Measurements from ENCODE around the gene NEUROG2. TPM values are rescaled to one million over a fixed set of nuclear protein-coding genes. Genes with fewer than 3 reads are reported as not detected.

NEUROG2 gene
- total RNA-seq, 1 donor from 2014 or later = 0.40 TPM

- no peak for DNase-seq (ENCODE audit: low read depth)
Measured at GRCh38 chr4:112521123-112522023, 5.4 kb upstream of the NEUROG2 start.

- no peak for DNase-seq (ENCODE audit: low read depth)
Measured at GRCh38 chr4:112520598-112521122, 4.7 kb upstream of the NEUROG2 start.

- no peak for DNase-seq (ENCODE audit: low read depth)
Measured at GRCh38 chr4:112519689-112520597, 4.0 kb upstream of the NEUROG2 start.

GRCh38 chr4:112518675-112519074 lies 2.7 kb upstream of the NEUROG2 start:
- DNase-seq (ENCODE audit: low read depth) = no peak

GRCh38 chr4:112517911-112518310 lies 1.9 kb upstream of the NEUROG2 start:
- DNase-seq (ENCODE audit: low read depth) = no peak

- peak; percentile 7 for DNase-seq (ENCODE audit: low read depth)
Measured at GRCh38 chr4:112517067-112517634, 1.2 kb upstream of the NEUROG2 start.

DNA sequence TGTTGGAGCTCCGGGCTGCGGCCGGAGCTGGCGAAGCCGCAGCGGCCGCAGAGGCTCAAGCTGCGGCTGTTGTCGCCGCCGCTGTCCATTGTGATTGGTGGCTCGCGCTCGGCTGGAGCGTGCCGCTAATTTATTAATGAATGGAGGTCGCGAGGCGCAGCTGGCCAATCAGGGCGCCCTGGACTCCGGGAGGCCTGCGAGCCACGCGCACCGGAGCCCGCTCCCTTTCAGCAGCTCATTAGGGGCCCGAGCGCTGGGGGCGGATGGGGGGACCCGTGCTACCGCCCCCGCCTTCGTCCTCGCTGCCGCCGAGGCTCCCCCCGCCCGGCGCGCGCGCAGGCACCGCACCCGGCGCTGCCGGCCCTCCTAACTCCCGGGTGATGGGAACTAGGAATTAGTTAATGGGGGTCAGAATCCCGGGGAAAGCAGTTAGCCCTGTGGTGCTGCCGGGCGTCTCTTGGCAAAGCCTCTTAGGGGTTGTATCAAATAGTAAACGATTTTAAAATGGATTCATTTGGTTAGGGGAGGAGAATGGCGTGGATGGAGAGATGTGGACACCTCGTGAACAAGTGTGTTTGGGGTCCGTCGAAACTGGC lies 589 bp upstream of the NEUROG2 start:
- DNase-seq (ENCODE audit: low read depth) = peak; percentile 71

DNA sequence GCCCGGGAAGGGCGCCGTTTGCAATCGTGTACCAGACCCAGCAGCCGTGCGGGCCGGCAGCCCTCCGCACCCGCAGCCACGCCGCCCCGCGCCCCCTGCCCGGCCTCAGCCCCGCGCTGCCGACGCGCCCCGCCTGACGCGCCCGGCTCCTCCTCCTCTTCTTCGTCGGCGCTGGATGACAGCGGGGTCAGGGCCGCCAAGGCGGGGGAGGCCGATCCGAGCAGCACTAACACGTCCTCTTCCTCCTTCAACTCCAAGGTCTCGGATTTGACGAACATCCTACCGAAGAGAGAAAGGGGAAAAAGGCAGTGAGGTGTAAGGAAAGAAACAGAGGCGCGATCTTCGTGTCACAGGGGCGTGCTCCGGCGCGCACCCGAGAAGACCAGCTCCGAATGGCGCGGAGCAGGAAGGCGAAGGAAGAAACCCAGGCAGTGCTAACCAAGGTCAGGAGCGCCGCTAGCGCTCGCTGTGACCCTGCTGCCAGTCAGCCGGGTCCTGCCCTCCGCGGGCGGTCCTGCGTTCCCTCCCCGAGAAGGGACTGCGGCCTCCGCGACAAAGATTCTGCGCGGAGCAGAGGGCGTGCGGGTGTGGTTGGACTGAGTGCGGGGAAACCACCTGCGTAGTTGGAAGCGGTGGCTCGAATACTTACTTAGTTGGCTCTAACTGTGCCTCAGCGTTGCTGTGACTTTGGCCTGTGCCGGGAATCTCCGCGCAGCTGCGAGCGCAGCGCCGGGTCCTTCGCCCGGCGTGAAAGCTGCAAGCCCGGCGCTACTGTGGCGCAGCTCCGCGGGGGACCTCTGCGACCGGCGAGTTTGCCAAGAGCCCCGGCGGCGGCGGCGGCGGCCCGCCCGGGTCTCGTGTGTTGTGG lies 548 bp downstream of the NEUROG2 start:
- peak; percentile 66 for DNase-seq (ENCODE audit: low read depth)

DNA sequence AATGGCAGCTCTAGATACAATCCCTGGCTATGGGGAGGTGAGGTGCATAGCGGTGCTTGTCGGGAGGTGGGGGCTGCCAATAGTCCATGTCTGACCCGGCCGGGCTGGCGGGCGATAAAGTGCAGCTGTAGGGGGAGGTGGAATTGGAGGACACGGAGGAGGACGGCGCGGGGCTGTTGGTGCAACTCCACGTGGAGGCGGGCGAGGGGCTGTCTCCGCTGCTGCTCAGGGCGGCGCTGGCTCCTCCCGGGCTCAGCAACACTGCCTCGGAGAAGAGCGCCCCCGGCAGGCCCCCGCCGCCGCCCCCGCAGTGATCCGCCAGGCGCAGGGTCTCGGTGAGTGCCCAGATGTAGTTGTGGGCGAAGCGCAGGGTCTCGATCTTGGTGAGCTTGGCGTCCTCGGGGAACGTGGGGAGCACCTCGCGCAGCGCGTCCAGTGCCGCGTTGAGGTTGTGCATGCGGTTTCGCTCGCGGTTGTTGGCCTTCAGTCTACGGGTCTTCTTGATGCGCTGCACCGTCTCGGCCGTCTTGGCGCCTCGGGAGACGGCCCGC lies 1.3 kb downstream of the NEUROG2 start:
- peak; percentile 23 for DNase-seq (ENCODE audit: low read depth)

DNA sequence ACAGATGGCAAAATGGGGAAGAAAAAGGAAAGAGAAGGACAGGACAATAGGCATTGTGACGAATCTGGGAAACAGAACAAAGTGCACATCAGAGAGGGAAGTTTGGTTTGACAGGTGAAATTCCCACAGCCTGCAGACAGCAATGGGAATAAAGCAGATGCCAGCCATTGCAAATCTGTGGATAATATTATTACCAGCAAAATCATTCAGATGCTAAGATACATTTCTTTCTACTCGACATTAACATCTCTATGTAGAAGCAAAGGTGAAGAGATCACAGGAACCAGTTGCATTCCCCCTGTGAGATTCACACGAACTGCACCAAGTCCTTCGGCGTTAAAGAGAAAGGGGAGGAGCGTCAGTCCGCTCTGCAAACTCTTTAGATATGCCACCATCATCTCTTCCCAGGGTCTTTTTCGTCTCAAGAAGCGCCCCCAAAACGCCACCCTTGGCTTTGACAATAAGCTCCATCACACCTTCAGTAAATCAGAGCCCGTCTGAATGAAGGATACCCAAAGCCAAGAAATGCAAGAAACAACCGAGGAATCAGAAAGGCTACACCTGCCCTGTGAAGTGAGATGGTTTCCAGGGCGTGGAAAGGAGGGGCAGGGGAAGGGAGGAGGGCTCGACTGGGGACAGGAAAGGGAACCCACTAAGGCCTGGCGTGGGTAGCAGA lies 1.9 kb downstream of the NEUROG2 start:
- no peak for DNase-seq (ENCODE audit: low read depth)

DNA sequence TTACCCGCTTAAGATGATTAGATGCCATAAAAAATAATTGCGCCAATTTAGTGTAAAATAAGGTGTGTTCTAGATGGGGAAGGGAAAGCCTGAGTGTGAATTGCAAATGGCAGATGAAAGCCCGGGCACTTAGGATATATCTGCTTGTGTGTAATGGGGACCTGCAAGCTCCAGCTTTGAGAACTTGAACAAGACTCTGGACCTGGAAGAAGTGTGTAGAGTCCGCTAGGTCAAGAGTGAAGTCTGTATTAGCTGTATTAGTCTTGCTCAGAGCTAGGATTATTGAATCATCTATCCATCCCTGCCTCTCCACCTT lies 4.2 kb downstream of the NEUROG2 start:
- DNase-seq (ENCODE audit: low read depth) = no peak

DNA sequence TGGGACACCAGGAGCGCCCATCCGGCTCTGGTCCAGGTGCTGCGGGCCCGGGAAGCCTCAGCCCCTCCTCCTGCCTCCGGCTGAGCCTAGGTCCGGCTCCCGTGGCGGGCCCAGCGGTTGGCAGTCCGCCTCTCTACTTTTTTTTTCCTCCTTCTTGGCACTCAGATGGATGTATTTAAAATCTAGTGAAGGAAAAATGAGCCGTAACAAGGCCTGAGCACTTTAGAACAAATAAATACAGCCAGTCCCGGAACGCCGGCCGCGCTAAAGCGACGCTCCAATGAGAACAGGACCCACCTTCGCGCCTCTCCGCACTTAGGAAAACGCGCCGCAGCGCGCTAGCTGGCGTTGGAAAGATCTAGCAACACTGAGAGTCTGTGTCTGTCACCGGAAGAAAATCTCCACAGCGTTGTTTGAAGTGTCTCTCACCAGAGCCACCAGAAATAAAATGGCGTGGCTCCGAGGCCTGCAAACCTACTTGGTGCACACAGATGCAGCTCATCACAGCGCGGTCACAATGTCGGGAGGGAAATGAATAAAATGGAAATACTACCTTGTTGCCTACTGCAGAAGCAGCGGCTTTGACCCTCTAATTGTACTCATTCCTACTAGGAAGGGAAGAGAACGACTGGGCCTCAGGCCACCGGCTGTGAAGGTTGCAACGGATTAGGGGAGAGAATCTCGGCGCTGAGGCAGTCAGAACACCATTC lies 4.7 kb downstream of the NEUROG2 start:
- DNase-seq (ENCODE audit: low read depth) = no peak

GRCh38 chr4:112510291-112511092 lies 5.5 kb downstream of the NEUROG2 start:
- no peak for DNase-seq (ENCODE audit: low read depth)

DNA sequence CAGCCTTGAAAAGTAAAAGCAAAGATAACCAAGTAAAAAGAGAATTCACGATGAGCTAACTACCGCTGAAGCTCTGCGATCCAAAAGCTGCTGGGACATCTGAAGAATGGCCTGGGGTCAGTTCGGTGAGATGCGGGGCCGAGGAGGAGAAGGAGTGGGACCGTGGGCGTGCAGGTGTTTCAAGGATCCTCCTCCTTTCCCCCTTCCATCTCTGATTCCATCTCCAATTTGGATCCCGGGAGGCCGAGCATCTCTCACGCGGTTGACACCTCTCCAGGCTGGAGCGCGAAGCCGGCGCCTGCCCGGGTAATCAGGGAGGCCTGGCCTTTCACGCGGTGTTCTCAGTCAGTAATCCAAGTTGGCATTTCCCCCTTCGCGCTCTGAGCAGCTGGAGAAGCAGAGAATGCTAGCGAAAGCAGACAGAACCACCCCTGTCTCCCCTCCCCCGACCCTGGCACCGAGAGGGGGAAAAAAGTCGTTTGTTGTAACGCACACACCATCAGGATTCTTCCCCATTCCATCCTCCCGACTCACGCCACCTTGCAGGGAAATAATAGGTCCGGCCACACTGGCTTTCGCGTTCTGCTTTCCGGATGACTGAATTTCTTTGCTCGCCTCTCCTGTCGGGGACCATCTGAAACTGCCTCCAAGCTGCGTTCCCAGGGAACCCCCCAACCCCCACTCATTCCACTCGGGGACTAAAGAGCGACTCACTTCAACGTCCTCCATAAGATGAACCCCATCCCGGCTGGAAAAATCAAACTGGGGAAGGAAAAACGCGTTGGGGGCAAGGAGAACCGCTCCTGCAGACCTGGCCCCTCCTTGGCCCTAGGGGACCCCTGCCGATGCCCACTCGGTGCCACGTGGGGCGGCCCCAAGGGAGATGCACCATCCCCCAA lies 6.5 kb downstream of the NEUROG2 start:
- peak; percentile 9 for DNase-seq (ENCODE audit: low read depth)

- no peak for DNase-seq (ENCODE audit: low read depth)
Measured at GRCh38 chr4:112508356-112508755, 7.6 kb downstream of the NEUROG2 start.

DNA sequence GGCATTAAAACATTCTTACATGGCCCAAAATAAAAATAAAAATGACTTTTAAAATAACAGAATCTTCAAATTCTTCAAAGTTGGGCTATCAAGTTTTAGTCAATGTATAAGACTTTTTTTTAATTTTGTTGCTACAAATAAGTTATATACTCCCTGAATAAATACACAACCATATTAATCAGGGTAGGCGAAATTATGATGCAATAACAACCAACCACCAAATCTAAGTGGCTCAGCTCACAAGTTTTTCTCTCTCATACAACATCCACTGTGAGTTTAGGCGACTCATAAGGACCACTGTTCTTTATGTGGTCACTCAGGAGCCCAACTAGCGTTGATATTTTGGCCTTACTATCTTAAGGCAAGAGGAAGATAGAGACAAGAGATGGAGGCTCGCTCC lies 11.2 kb downstream of the NEUROG2 start:
- DNase-seq (ENCODE audit: low read depth) = no peak

GRCh38 chr4:112502871-112503270 lies 13.1 kb downstream of the NEUROG2 start:
- no peak for DNase-seq (ENCODE audit: low read depth)
